ENCODE measurements around the gene SCN8A.

DNA sequence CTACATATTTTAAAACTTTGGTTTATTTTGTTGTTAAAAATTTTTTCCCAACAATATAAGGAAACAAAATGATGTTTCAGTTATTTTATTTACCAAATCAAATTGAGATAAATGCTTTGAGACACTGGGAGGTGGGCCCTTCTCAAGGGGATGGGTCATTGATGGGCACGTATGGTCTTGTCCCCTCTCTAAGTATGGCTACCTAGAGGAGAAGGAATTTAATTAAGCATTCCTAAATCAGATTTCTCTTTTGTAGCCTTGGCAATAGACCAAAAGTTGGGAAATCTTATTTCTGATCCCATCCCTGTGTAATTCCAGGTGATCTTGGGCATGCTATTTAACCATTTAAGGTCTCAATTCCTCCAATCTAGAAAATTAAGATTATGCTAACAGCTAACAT is 79.0 kb downstream of the SCN8A start:
- TF ChIP-seq, protein P1, sequence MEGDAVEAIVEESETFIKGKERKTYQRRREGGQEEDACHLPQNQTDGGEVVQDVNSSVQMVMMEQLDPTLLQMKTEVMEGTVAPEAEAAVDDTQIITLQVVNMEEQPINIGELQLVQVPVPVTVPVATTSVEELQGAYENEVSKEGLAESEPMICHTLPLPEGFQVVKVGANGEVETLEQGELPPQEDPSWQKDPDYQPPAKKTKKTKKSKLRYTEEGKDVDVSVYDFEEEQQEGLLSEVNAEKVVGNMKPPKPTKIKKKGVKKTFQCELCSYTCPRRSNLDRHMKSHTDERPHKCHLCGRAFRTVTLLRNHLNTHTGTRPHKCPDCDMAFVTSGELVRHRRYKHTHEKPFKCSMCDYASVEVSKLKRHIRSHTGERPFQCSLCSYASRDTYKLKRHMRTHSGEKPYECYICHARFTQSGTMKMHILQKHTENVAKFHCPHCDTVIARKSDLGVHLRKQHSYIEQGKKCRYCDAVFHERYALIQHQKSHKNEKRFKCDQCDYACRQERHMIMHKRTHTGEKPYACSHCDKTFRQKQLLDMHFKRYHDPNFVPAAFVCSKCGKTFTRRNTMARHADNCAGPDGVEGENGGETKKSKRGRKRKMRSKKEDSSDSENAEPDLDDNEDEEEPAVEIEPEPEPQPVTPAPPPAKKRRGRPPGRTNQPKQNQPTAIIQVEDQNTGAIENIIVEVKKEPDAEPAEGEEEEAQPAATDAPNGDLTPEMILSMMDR (IDR thresholded peaks at IDR 0.05), result no peak
- TF ChIP-seq POLR2A (IDR thresholded peaks at IDR 0.05), result no peak

Data from testis (tissue), 2 donors.